Germinal center (tissue), 1 donor: ENCODE measurements around the gene RANBP17.
"Not testable (repeated sequence)": the region's sequence is repeated elsewhere in the genome, so short reads cannot be mapped to it uniquely, and the experiment has no call there.

Source experiments
- DNase-seq: peaks from one replicate; pipeline ENCODE4 v3.0.0; 2012; ENCODE audit warnings: mixed read lengths, low spot score

Gene RANBP17

DNA sequence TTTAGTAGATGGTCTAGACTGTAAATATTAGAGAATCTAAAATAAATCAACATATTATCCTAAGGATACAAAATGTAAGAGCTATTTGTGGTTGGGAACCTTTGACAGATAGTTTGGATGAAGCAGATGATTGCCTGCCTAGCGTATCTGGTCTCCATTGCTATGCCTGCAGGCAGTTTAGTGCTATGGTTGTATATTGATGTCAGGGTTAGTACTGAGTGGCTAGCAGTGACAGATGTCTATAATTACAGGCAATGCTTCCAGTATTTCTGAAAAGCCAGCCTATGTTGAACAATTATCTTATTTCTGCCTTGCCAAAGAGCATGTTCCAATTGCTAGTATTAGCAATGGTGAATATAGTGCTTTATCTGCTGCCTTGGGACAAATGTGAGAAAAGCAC lies 296.0 kb downstream of the RANBP17 start:
- no peak for DNase-seq

DNA sequence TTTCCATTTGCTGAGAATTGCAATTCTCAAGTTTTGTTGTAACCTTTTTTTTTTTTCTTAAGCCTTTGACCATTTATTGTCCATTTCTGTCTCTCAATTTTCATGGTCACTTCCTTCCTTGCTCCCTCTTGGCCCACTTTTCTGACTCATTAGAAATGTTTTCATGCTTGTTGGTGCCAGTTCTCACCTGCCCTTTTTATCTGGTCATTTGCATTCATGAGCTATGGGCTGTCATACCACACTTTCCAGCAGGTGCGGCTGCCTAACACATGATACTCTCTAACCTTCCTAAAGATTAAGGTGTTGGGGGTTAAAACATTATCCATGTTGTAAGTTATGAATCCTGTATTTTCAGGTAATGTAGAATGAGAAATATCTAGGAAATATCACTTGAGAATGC lies 296.8 kb downstream of the RANBP17 start:
- DNase-seq, result no peak

- DNase-seq, result no peak
Observed at GRCh38 chr5:171162165-171162564, 300.3 kb downstream of the RANBP17 start.

- no peak for DNase-seq
Observed at GRCh38 chr5:171162596-171162995, 300.8 kb downstream of the RANBP17 start.

- no peak for DNase-seq
Observed at GRCh38 chr5:171166766-171167165, 304.9 kb downstream of the RANBP17 start.

GRCh38 chr5:171168171-171168570 lies 306.4 kb downstream of the RANBP17 start:
- DNase-seq, result no peak

DNA sequence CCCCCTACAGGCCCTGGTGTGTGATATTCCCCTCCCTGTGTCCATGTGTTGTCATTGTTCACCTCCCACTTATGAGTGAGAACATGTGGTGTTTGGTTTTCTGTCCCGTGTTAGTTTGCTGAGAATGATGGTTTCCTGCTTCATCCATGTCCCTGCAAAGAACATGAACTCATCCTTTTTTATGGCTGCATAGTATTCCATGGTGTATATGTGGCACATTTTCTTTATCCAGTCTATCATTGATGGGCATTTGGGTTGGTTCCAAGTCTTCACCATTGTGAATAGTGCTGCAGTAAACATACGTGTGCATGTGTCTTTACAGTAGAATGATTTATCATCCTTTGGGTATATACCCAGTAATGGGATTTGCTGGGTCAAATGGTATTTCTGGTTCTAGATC lies 313.1 kb downstream of the RANBP17 start:
- DNase-seq, result not testable (repeated sequence)

- no peak for DNase-seq
Observed at GRCh38 chr5:171175746-171176145, 313.9 kb downstream of the RANBP17 start.

- not testable (repeated sequence) for DNase-seq
Observed at GRCh38 chr5:171178190-171178589, 316.4 kb downstream of the RANBP17 start.

- DNase-seq, result no peak
Observed at GRCh38 chr5:171188016-171188415, 326.2 kb downstream of the RANBP17 start.

GRCh38 chr5:171189442-171189841 lies 327.6 kb downstream of the RANBP17 start:
- DNase-seq, result no peak

DNA sequence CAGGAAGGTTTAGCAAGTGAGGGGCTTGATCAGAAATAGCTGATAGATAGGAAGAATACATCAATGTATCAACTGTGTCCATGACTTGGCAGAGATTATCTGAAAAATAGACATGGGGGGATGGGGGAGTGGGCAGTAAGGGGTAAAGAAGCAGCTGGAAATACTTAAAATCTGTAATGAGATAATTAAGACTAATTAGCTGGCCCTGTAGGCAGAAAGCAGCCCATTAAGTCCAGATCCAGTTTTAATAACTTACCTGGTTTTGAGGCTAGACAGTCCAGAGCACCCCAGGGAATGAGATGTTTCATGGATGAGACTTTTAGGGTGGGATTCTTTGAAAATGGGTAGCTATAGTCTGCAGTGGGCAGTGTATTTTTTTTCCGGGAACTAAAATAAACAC lies 330.3 kb downstream of the RANBP17 start:
- no peak for DNase-seq

- DNase-seq, result no peak
Observed at GRCh38 chr5:171201310-171201709, 339.5 kb downstream of the RANBP17 start.

- no peak for DNase-seq
Observed at GRCh38 chr5:171205375-171205774, 343.6 kb downstream of the RANBP17 start.

GRCh38 chr5:171207256-171207847 lies 345.5 kb downstream of the RANBP17 start:
- peak; percentile 6 for DNase-seq

DNA sequence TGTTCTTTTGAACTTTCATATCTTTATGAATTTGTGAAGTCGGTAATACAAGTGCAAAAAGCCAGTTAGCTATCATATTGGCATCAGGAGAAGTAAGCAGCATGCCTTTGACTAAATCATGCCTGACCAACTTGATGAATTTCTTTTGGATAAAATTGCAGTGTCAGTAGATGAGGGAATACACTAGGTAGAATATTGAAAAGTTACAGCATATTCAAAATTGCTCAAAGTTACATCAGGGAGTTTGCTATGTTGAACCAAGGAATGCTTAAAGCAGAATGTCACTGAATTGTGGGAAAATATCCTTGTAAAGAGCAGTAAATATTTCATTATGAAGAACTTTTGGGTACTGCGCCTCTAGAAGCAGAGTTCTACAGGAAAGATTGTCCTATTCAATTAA lies 360.1 kb downstream of the RANBP17 start:
- no peak for DNase-seq

GRCh38 chr5:171223927-171224326 lies 362.1 kb downstream of the RANBP17 start:
- no peak for DNase-seq

DNA sequence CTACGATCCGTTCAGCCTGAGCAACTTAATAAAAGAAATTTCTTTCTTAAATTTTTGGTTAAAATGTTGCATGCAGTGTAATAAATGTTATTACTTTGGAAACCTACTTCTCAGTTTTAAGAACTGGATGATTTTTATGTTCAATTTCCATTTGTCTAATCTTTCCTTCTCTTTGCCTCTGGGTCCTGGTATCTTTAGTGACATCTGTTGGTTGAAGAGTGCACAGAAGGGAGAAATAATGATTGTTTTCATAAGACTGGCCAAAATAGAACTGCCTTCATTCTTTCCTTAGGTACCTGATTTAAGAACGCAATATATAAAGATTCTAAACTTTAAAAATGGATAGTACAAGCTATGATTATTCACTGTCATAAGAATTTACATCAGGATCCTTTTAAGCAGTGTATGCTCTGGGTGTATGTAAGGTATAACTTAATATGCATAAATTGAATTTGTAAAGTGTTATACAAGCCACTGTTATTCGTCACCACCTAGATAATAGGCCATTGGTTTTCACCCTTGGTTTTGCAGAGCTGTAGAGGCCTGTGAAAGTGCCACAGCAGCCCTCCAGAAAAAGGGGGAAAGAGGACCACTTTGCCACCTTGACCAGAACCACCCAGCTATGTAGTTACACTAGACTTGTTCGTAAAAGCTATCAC lies 364.4 kb downstream of the RANBP17 start:
- DNase-seq, result no peak

DNA sequence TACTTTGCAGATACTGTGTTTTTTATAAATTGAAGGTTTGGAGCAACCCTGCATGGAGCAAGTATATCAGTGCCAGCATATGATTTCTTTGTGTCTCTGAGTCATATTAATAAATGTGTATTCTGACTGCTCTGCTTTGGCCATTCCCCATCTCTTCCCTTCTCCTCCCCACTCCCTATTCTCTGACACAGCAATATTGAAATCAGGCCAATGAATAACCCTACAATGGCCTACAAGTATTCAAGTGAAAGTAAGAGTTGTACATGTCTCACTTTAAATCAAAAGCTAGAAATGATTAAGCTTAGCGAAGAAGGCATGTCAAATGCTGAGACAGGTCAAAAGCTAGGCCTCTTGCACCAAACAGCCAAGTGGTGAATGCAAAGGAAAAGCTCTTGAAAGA lies 365.0 kb downstream of the RANBP17 start:
- no peak for DNase-seq

DNA sequence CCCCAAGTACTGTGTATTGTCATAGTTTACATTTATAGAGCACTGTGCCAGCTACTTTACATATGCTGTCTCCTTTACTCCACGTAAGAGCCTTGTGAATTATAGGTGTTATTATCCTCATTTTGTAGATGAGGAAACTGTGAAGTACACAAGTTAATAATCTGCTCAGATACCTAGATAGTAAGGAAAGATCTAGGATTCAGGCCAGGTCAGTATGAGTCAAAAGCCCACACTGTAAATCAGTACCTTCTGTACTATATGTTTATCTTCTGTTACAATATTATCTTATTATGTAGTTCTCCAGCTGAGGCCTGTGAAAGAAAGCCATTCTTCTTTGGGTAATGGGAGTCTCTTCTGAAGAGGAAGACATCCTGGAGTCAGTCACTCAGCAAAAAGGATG lies 374.8 kb downstream of the RANBP17 start:
- no peak for DNase-seq

- no peak for DNase-seq
Observed at GRCh38 chr5:171242521-171242920, 380.7 kb downstream of the RANBP17 start.

DNA sequence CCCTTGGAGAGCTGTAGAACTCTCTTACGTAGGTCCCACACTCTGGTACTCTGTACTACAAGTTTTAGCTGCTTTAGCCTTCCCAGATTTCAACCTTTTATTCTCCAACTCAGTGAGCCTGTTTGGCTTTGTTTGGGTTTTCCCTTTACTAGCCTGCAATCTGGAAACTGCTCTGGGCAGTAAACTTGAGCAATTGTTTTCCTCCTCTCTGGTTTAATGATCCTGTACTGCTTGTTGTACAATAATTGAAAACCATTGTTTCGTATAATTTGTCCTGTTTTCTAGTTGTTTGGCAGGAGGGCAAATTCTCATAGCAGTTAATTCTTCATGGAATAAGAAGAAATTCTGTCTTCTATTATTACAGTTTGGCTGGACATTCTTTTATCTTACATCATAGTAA lies 384.4 kb downstream of the RANBP17 start:
- DNase-seq, result no peak

DNA sequence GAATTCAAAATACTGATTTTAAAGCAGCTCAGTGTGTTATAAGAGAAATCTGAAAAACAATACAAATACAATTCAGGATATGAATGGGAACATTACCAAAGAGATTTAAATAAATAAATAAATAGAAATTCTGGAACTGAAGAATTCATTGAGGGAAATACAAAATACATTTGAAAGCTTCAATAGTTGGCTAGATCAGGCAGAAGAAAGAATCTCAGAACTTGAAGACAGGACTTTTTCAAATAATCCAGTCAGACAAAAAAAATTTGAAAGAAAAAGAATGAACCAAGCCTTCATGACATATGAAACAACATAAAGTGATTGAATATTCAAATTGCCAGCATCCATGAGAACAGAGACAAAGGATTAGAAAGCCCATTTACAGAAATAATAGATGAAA lies 387.6 kb downstream of the RANBP17 start:
- DNase-seq, result no peak

DNA sequence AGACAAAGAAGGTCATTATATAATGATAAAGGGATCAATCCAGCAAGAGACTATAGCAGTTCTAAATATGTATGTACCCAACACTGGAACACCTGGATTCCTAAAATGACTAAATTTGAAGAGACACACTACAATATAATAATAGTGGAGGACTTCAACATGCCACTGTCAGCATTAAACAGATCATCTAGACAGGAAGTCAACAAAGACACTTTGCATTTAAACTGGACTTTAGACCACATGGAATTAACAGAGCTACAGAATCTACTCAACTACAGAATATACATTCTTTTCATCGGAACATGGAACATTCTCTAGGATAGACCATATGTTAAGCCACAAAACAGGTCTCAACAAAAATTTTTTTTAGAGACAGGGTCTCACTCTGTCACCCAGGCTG lies 388.9 kb downstream of the RANBP17 start:
- DNase-seq, result no peak
